Measurements from ENCODE around the gene RAB3IP.
"Not testable (repeated sequence)": the region's sequence is repeated elsewhere in the genome, so short reads cannot be mapped to it uniquely, and the experiment has no call there.

Gene RAB3IP

GRCh38 chr12:69835081-69835480 is 96.4 kb downstream of the RAB3IP start:
- DNase-seq (ENCODE audit: low read depth) = no peak

GRCh38 chr12:69836015-69836414 is 97.4 kb downstream of the RAB3IP start:
- DNase-seq (ENCODE audit: low read depth) = no peak

DNA sequence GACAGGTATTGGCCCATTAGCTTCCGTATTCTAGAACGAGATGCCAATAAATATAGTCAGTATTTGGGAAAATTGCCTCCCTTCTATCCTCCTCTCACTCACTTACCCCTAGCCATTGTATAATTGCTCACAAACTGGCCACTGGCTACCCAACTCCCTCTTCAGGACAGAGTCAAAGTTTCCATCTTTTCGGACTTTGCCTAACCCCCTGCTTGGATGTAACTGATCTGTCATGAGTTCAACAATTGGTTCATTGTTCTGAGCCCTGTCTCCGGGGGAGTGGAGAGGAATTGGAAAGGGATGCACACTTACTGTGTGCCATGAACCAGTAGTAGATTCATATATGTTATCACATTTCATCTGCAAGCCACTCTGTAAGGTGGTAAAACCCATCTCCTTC is 98.5 kb downstream of the RAB3IP start:
- DNase-seq (ENCODE audit: low read depth) = no peak

GRCh38 chr12:69837657-69838415 is 99.2 kb downstream of the RAB3IP start:
- no peak for DNase-seq (ENCODE audit: low read depth)

GRCh38 chr12:69840727-69841126 is 102.1 kb downstream of the RAB3IP start:
- DNase-seq (ENCODE audit: low read depth) = no peak

DNA sequence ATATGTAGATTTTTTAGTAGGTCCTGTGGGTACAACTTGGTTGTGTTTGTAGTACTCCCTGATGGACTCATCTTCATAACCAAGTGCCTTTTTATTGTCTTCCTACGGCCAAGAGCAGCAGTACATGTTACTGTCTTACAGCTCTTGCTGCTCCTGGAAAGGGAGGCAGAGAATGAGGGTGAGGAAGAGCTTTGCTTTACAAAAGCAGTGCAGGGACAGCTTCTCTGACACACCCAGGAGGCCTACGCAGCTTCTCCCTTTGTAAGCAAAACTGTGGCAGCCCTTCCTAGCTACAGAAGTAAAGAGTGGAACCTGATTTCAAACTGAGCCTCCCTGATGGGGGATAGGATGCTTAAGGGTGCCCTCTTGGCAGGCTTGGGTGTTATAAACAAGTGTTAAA is 104.9 kb downstream of the RAB3IP start:
- no peak for DNase-seq (ENCODE audit: low read depth)

DNA sequence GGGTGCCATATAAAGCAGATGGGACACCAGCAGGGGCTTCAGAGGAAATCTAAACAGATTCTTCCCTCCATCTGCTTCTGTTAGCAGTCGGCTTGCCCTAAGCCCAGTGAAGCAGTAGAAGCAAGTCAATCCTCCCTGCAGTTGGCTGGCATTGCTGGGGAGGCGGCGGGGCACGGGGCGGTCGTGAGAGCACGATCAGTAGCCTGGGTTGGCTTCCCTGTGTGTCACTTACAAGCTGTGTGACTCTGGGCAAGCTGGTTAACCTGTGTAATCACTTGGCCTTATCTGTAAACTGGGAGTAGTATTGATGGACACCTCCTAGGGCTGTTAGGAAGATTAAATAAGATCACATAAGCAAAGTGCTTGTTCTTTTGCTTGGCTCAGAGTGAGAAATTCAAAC is 105.8 kb downstream of the RAB3IP start:
- no peak for DNase-seq (ENCODE audit: low read depth)

DNA sequence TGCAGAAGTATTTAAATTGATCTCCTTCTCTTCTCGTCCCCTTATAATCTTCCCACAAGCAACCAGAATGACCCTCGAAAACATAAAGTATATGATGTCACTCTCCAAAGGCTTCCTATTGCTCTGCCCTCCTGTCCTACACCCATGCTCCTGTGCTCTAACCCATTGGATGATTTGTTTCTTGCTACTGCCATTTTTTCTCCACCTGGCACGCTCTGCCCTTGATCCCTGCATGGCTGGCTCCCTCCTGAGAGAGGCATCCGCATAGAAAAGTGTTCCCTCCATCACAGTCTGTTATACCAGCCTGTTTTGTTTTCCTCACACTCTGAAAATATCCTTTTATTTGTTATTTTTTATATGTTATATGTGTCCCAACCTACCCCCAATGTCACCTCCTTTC is 106.2 kb downstream of the RAB3IP start:
- no peak for DNase-seq (ENCODE audit: low read depth)

GRCh38 chr12:69846976-69847375 is 108.3 kb downstream of the RAB3IP start:
- no peak for DNase-seq (ENCODE audit: low read depth)

GRCh38 chr12:69851976-69852375 is 113.3 kb downstream of the RAB3IP start:
- no peak for DNase-seq (ENCODE audit: low read depth)

DNA sequence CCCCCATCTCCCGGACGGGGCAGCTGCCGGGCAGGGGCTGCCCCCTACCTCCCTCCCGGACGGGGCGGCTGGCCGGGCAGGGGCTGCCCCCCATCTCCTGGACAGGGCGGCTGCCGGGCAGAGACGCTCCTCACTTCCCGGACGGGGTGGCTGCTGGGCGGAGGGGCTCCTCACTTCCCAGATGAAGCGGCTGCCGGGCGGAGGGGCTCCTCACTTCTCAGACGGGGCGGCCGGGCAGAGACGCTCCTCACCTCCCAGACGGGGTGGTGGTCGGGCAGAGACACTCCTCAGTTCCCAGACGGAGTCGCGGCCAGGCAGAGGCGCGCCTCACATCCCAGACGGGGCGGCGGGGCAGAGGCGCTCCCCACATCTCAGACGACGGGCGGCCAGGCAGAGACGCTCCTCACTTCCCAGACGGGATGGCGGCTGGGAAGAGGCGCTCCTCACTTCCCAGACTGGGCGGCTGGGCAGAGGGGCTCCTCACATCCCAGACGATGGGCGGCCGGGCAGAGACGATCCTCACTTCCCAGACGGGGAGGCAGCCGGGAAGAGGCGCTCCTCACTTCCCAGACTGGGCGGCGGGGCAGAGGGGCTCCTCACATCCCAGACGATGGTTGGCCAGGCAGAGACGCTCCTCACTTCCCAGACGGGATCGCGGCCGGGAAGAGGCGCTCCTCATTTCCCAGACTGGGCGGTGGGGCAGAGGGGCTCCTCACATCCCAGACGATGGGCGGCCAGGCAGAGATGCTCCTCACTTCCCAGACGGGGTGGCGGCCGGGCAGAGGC is 114.7 kb downstream of the RAB3IP start:
- DNase-seq (ENCODE audit: low read depth) = not testable (repeated sequence)

- DNase-seq (ENCODE audit: low read depth) = no peak
These were observed 128.0 kb downstream of the RAB3IP start for GRCh38 chr12:69866698-69867097.

- DNase-seq (ENCODE audit: low read depth) = no peak
These were observed 130.0 kb downstream of the RAB3IP start for GRCh38 chr12:69868695-69869094.

DNA sequence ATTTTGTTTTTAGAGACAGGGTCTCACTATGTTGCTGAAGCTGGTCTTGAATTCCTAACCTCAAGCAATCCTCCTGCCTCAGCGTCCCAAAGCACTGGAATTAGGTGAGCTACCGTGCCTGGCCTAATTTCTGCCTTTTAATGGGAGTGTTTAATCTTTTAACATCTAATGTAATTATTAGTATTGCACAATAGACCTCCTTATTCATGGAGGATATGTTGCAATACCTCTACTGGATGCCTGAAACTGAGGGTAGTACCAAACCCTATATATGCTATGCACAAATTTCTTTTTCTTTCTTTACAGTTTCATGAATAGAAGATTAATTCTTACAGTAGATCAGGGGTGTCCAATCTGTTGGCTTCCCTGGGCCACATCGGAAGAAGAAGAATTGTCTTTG is 134.1 kb downstream of the RAB3IP start:
- no peak for DNase-seq (ENCODE audit: low read depth)
